Keratinocyte (primary cell): ENCODE measurements around the gene RITA1. TPM values are rescaled to one million over a fixed set of nuclear protein-coding genes. Genes with fewer than 3 reads are reported as not detected.

ENCODE experiments used
- DNase-seq: peaks from one replicate; pipeline ENCODE4 v3.0.0-alpha.2; 2011; ENCODE audit warnings: low read depth, missing footprints, low spot score
- FAIRE-seq: peaks from 2 replicates; lab custom pipeline; 2011; peaks lifted over from hg19 to GRCh38; lab: Jason Lieb, UNC
- H2AFZ ChIP-seq: 2 replicates; pipeline ENCODE4 v1.6.0; 2012; ENCODE audit warnings: low read length, control low read depth, inconsistent platforms; ENCODE audit not compliant: control insufficient read depth
- H3K27ac ChIP-seq: 2 replicates; pipeline ENCODE4 v1.5.1; 2011; ENCODE audit warnings: low read length; ENCODE audit not compliant: control insufficient read depth, insufficient read depth
- H3K27me3 ChIP-seq: 3 replicates; pipeline ENCODE4 v1.6.0; 2011; ENCODE audit warnings: low read length; ENCODE audit not compliant: control insufficient read depth, insufficient read depth; ENCODE audit errors: extremely low read depth
- H3K36me3 ChIP-seq, 2 experiments: 2 replicates in 1 of 2; 3 replicates in 1 of 2; pipeline ENCODE4 v1.5.1; 2011; ENCODE audit warnings: low read length in 2 of 2, mild to moderate bottlenecking in 1 of 2; ENCODE audit not compliant: control insufficient read depth in 2 of 2, insufficient read depth in 2 of 2; ENCODE audit errors: extremely low read depth in 1 of 2
- H3K4me1 ChIP-seq: 3 replicates; pipeline ENCODE4 v1.5.1; 2011; ENCODE audit warnings: low read length; ENCODE audit not compliant: control insufficient read depth, insufficient read depth; ENCODE audit errors: extremely low read depth
- H3K4me2 ChIP-seq: 3 replicates; pipeline ENCODE4 v1.6.0; 2011; ENCODE audit warnings: low read depth, low read length; ENCODE audit not compliant: control insufficient read depth, insufficient read depth; ENCODE audit errors: extremely low read depth
- H3K4me3 ChIP-seq, 3 experiments: fragments of 200-600 bp in 1 of 3; sonication (generic) in 1 of 3; 2 replicates in 2 of 3; 3 replicates in 1 of 3; pipeline ENCODE4 v1.5.1; 2011 to 2016; ENCODE audit warnings: low read length in 3 of 3, mild to moderate bottlenecking in 3 of 3, control low read depth in 2 of 3, inconsistent platforms in 1 of 3, low read depth in 1 of 3, mixed read lengths in 1 of 3, mixed run types in 1 of 3, moderate library complexity in 1 of 3; ENCODE audit not compliant: control insufficient read depth in 2 of 3, insufficient read depth in 2 of 3; ENCODE audit errors: extremely low read depth in 1 of 3
- H3K79me2 ChIP-seq: 2 replicates; pipeline ENCODE4 v1.6.0; 2012; ENCODE audit warnings: low read length; ENCODE audit not compliant: control insufficient read depth, insufficient read depth
- H3K9ac ChIP-seq: 3 replicates; pipeline ENCODE4 v1.6.0; 2011; ENCODE audit warnings: low read length; ENCODE audit not compliant: control insufficient read depth, insufficient read depth; ENCODE audit errors: extremely low read depth
- H3K9me1 ChIP-seq: 3 replicates; pipeline ENCODE4 v1.6.0; 2011; ENCODE audit warnings: low read length; ENCODE audit not compliant: control insufficient read depth, insufficient read depth; ENCODE audit errors: extremely low read depth
- H3K9me3 ChIP-seq: 2 replicates; pipeline ENCODE4 v1.5.1; 2012; ENCODE audit warnings: low read depth, low read length; ENCODE audit not compliant: control insufficient read depth
- H4K20me1 ChIP-seq: 3 replicates; pipeline ENCODE4 v1.6.0; 2011; ENCODE audit warnings: low read length; ENCODE audit not compliant: control insufficient read depth, insufficient read depth; ENCODE audit errors: extremely low read depth
- CTCF ChIP-seq, 3 experiments: IDR thresholded peaks in 1 of 3; conservative IDR thresholded peaks in 1 of 3; optimal IDR thresholded peaks in 1 of 3; 2 replicates in 2 of 3; 3 replicates in 1 of 3; pipeline versions ENCODE3 to v1.5.1; 2011; ENCODE audit warnings: low read length in 3 of 3, mild to moderate bottlenecking in 3 of 3, moderate library complexity in 2 of 3, control low read depth in 1 of 3, inconsistent platforms in 1 of 3; ENCODE audit not compliant: insufficient read depth in 2 of 3; ENCODE audit errors: extremely low read depth in 1 of 3
- EZH2 ChIP-seq: IDR thresholded peaks from one replicate; pipeline ENCODE4 v1.6.1; 2012; ENCODE audit warnings: inconsistent platforms, mild to moderate bottlenecking, low read length, moderate library complexity
- dilution Hi-C: fragments of 300-500 bp; cut with MboI; formaldehyde crosslinking; loops from one replicate; pipeline ENCODE4 v1.7.0; 2020; ENCODE audit warnings: low sequenced_read_pairs; ENCODE audit not compliant: extremely low pct_ligation_motif_present
- polyA plus RNA-seq, 5 experiments: library from polyadenylated mRNA; depleted of rRNA in 3 of 5; stranded (reverse) in 3 of 5; stranded (forward) in 1 of 5; unstranded in 1 of 5; fragments of >200 nt; gene quantifications; 1 replicate in 1 of 5; 2 replicates in 3 of 5; 3 replicates in 1 of 5; pipeline versions ENCODE4 v1.2.1 to v1.2.3, GENCODE V29; 2011 to 2012; ENCODE audit warnings: missing spikeins in 2 of 5, low read depth in 1 of 5, low replicate concordance in 1 of 5

Gene RITA1
- polyA plus RNA-seq, 1 donor (not counting 4 experiments of a cell fraction or from before 2014, with no cell fraction given) = 11.8 TPM

- peaks cover 11% of the 10 kb centered on the region for H3K4me1 ChIP-seq
- H3K9me1 ChIP-seq = no peaks in the 10 kb centered on the region
- no peak for DNase-seq
- TF ChIP-seq CTCF (optimal IDR thresholded peaks at IDR 0.05 in 1 of 3, IDR thresholded peaks at IDR 0.05 in 1 of 3, conservative IDR thresholded peaks at IDR 0.05 in 1 of 3; ENCODE audit: extremely low read depth in 1 of 3, insufficient read depth in 2 of 3, low read length in 3 of 3) (no peak), EZH2 (no peak)
- H3K9me3 ChIP-seq = no peaks in the 10 kb centered on the region
- no peak overlapping the region for H3K27ac ChIP-seq
- H3K4me3 ChIP-seq = no peak overlapping the region
- H3K79me2 ChIP-seq = no peaks in the 10 kb centered on the region
- H3K27me3 ChIP-seq = peaks cover 17% of the 10 kb centered on the region
- no peak overlapping the region for H3K9ac ChIP-seq
- no peak overlapping the region for H2AFZ ChIP-seq
- dilution Hi-C loops = loop anchor here (25.0 kb wide), 1 partner anchor 93 kb away; the partner anchor contains the start of gene DTX1
- H3K4me2 ChIP-seq = no peak overlapping the region
- FAIRE-seq = no peak
- peaks cover 11 to 14% of the 10 kb centered on the region in 2 experiments for H3K36me3 ChIP-seq
- H4K20me1 ChIP-seq = no peaks in the 10 kb centered on the region
Measured at GRCh38 chr12:113155646-113156045, 29.9 kb upstream of the RITA1 start.

GRCh38 chr12:113157218-113157859 lies 28.2 kb upstream of the RITA1 start:
- H4K20me1 ChIP-seq = no peaks in the 10 kb centered on the region
- TF ChIP-seq CTCF (optimal IDR thresholded peaks at IDR 0.05 in 1 of 3, IDR thresholded peaks at IDR 0.05 in 1 of 3, conservative IDR thresholded peaks at IDR 0.05 in 1 of 3; ENCODE audit: extremely low read depth in 1 of 3, insufficient read depth in 2 of 3, low read length in 3 of 3) (no peak), EZH2 (no peak)
- H3K27ac ChIP-seq = no peak overlapping the region
- H2AFZ ChIP-seq = no peak overlapping the region
- H3K4me3 ChIP-seq = no peak overlapping the region
- no peaks in the 10 kb centered on the region for H3K9me3 ChIP-seq
- no peak for DNase-seq
- no peak overlapping the region for H3K4me2 ChIP-seq
- H3K79me2 ChIP-seq = no peaks in the 10 kb centered on the region
- H3K27me3 ChIP-seq = peaks cover 17% of the 10 kb centered on the region
- H3K9ac ChIP-seq = no peak overlapping the region
- H3K9me1 ChIP-seq = no peaks in the 10 kb centered on the region
- H3K36me3 ChIP-seq = peaks cover 13 to 20% of the 10 kb centered on the region in 2 experiments
- no peak for FAIRE-seq
- dilution Hi-C loops = loop anchor here (25.0 kb wide), 1 partner anchor 95 kb away; the partner anchor contains the start of gene DTX1
- peaks cover 11% of the 10 kb centered on the region for H3K4me1 ChIP-seq
